Posterior cingulate gyrus (tissue), 11 donors: ENCODE results near the gene LNX2.

ENCODE experiments used
- DNase-seq, 10 donors: peaks; one replicate each; pipeline versions ENCODE4 v3.0.0 to v3.0.0-alpha.2; 2020 to 2021; ENCODE audit warnings: mixed read lengths in 3 of 10
- intact Hi-C: fragments of 100-400 bp; cut with DNase I; formaldehyde crosslinking; loops from one replicate; pipeline ENCODE4 v1.15.1; 2023

LNX2 gene

DNA sequence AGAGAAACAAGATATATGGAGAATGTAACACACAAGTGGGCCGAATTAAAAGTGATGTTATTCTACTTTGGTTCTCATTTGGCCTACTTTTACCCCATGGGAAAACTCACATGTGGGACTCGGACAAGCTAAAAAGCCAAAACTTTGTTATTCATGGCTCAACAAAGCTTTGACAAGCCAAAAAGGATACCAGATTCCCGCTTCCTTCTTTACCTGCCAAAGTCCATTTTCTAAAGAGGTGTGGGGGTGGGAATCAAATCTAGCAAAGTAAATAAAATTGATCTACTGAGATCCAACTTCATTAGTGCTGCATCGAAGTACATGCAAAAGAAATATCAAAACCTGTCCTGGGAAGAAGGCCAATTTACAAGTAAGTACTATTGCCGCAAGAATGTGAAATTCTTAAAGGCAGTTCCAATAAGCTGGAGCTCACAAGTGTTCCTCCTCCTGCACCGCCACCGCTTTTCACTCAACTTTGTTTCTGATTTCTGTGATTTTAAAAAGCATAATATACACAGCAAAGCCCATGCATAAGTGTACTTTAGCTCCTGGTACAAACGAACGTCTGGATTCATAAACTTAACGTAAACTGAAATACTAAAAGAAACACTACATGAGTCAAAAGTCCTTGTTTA is 1.1 kb downstream of the LNX2 start:
- DNase-seq = no peak
- intact Hi-C loops = no loop called here

DNA sequence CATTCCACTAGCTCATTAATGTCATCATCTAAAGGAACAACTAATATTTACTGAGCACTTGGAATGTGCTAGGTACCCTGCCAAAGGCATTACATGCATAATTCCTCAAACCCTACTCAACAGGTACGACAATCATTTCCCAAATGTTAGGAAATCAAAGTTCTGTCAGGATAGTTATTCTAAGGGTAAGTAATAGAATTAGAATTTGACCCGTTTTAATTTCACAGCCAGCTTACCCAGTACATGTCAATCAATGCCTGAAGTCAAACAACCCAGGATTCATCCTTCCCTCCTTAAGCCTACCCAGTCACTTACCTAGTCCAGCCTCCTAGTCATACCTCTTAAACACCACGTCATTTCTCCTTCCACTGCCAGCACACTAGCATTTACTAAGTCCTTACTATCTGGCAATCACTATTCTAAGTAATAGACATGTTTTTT is 2.4 kb downstream of the LNX2 start:
- intact Hi-C loops = no loop called here

DNA sequence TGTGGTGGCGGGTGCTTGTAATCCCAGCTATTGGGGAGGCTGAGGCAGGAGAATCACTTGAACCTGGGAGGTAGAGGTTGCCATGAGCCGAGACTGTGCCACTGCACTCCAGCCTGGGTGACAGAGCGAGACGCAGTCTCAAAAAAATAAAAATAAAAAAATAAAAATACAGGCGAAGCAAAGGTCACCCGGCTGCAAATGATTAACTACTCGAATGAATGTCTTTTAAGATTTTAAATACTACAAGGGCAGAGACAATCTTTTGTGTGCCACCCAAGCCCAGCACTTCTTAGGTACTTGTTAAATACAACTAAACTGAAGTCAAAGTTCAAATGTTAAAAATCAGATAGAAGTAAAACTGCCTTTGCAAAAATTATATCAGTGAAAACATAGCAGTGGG is 6.7 kb downstream of the LNX2 start:
- no peak for DNase-seq
- intact Hi-C loops = no loop called here

More for the DNA sequence above, 2.4 kb downstream of the LNX2 start:
- DNase-seq = no peak

DNA sequence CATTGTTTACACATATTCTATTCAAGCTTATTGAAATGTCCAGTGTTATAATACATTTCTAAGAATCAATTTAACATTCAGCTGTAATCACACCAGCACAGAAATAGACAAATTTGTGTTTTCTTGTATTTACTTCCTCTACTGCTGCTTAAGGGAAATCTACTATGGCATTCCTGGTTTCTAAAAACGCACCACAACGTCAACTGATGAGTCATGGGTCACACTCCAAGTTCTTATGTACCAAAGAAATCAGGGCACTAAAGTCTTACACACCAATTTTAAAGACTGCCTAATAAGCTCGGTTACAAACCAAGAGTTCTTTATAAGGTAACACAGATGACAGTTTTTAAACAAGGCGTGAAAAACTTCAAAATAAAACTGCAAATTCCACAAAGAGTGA is 13.2 kb downstream of the LNX2 start:
- DNase-seq = no peak

DNA sequence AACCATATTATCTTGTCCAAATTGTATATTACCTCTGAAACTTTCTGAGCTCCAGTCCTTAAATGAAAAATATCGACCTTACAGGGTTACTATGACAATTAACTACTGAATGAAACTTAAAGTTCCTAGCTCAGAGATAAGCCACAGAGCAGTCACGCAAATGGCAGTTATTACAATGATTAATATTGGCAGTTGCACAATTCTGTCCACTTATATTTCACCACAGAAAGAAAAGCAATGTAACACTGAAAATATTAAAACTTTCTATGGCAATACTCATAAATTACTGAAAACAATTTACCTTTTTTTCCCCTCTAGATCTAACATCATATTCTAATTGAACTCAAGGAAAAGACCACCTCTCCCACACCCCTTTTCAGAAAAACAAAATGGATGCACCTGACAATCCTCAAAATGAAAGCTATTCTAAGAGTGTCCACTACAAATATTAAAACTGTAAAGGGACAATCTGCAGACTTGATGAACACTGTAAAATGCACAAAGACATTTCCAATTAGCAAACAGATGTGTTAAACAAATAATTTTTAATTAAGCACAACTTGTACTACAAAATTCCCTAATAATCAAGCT is 14.6 kb downstream of the LNX2 start:
- intact Hi-C loops = no loop called here
- DNase-seq = no peak

More for the DNA sequence above, 13.2 kb downstream of the LNX2 start:
- intact Hi-C loops = no loop called here

DNA sequence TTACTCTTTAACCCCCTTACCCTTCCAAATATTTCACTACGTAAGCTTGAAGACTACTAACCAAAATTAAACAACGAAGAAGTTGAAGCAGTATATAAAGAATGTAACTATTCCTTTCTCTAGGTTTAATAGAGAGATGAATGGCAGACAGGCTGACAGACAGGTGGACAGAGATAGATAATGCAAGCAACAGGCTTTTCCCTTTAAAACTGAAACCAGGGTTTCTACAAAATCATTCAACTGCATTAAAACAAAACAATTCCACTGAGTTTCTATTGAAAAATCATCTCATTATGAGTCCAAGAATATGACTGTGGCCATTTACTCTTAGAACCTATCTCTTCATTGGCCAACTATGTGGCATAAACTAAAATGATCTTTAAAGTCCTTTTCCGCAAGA is 15.2 kb downstream of the LNX2 start:
- DNase-seq = no peak
- intact Hi-C loops = no loop called here

DNA sequence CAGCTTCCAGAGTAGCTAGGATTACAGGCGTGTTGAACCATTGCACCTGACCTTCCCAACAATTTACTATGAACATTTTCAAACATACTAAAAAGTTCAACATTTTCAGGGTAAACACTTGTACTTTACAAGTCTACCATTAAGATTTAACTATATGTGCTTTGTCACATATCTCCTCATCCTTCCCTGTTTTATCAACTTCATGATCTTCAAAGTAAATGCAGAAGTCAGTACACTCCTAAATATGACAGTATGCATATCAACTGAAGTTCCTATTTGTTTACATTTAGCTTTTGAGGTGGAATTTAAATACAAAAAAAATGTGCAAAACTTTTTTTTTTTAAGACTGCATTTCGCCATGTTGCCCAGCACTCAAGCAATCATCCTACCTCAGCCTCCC is 18.5 kb downstream of the LNX2 start:
- DNase-seq = no peak
- intact Hi-C loops = no loop called here

DNA sequence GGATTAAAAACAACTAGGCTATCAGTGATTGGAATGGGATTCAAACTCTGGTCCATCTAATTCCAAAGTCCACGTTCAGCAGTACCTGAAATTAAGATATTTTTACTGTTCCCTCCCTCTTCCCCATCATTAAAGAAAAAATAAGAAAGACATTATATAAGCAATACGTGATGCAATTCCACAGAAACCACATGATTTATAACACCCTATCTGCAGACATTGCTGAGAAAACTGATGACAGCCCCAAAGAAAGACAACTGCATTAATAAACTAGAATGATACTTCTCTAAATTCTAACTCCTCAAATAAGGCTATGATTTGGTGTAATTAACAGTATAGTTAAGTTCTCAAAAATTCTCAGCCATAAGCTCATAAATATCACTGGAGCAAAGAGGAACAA is 19.1 kb downstream of the LNX2 start:
- intact Hi-C loops = no loop called here
- DNase-seq = no peak

DNA sequence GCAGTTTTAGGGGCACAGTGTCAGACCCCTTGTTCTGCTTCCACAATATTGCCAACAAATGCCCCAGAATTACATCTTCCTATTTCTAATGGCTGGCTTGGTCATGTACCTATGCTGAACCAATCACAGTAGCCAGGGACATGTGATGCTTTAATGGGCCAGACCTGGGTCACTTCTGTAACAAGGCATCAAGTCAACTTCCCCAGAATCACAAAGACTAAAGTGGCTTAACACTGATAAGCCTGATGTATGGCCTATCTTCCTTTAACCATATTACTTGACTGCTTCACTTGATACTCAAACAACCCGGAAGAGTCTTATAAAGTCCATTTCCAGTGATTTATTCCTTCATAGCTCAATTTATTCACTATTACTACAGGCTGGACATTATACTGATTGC is 19.6 kb downstream of the LNX2 start:
- DNase-seq = no peak
- intact Hi-C loops = no loop called here

DNA sequence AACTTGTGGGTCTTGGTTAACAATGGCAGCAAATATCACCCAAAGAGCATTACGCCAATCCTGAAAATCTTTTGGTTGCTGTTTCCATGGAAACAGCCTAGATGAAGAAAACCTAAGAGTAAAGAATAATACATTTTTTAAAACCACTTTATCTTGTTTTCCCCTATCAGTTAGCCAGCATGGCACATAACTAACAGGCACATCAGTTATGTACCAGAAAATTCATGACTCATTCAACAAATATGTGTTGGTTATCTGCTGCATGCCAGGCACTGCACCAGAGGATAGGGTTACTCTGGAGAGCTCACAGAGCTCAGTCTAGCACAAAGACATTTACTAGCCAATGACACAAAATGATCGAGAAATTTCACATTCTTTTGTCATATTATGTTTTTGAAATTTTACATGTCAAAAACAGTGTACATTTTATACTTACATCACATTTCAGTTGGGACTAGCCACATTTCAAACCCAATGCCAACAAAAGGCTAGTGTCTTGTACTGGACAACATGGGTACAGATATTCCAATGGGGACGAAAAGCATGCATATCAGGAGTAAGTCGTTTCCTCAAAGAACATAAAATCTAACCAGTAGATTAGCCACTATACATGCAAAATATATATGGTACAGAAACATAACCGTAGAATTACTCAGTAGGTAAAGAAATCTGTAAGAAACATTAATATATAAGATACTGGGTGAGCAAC is 20.3 kb downstream of the LNX2 start:
- intact Hi-C loops = no loop called here
- no peak for DNase-seq

DNA sequence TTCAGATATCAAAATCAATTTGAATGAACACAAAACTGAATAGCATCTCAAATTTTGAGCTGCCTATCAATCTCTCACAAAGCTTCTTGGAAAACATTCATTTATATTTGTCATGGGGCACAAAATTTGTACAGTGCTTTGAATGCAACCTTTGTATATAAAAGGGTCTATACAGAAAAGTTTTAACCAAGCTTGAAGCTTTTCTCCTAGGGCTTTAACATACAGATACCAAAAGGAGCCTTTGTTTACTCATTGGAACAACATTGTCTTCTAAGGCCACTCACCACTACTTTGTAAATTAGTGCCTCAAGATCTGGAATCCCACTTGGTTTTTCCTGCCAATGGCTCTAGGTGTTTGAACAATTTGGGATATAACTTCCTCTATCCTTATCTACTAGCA is 21.2 kb downstream of the LNX2 start:
- intact Hi-C loops = no loop called here
- no peak for DNase-seq

DNA sequence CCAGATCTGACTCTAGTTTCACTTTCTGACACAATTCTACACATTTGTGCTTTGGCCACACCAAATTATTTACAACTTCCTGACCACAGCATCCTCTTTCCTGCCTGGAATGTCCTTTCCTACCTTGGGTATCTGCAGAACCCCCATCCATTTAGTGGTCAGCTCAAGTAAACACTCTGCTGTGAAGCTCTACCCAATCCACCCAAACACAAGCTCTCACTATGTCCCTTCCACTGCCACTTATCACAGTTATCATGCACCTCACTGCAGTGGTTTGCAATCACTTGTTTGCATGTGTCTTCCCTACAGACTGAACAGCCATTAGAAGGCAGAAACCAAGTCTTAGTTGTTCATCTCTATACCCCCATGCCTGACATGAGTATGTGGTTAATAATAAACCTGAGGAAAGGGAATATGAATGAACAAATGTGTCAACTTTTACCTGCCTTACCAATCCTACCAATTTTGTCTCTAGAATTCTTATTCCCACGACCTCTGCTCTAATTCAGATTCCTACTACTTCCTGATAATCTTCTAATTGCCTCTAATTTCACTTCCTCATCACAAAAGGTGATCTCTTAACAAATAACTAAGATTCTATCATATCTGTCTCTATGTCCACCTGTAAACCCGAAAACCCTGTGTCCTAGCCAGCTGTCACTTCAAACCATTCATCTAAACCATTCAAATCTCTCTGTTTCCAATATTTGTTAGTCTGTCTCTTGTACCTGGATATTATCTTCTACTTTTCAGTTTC is 25.1 kb downstream of the LNX2 start:
- intact Hi-C loops = no loop called here
- no peak for DNase-seq

DNA sequence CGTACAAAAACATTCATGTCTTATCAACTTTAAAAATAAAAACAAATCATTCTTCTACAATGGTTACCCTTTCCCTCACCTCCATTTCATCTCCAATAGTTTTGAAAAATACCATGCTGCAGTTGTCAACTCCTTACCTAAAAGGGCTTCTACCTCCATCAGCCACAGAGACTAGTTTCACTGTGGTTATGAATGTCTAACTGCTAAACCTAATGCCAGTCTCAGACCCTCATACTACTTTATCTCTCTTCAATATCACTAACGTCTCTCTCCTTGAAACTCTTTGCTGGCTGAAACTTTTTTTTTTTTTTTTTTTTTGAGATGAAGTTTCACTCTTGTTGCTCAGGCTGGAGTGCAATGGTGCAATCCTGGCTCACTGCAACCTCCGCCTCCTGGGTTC is 27.1 kb downstream of the LNX2 start:
- DNase-seq = no peak
- intact Hi-C loops = no loop called here

DNA sequence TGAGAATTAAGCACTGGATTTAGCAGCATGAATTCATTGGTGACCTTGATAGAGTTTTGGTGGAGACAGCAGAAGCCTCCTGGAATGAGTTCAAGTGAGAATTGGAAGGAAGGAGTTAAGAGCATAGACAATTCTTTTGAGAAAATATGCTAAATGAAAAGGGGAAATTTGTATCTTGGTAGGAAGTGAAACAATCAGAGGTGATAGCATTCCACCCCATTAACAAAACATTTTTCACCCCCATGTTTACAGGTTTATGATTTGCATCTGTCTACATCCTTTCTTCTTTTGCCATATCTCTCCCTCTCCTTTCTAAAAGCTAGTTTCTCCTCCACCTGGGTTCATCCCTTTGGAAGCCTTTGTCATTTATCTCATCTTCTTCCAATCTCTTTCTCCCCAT is 27.5 kb downstream of the LNX2 start:
- intact Hi-C loops = no loop called here
- DNase-seq = no peak

DNA sequence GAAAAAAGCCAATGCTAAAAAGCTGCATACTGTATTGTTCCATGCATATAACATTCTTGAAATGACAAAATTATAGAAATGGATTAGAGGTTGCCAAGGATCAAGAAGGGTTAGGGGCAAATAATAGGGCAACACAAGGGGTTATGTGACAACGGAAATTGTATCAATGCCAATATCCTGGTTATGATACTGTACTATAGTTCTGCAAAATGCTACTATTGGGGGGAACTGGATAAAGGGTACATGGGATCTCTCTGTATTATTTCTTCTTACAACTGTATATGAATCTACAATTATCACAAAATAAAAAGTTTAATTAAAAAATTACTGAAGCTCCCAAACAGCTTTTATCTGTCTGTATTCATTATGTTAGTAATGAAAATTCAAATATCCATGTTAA is 31.9 kb downstream of the LNX2 start:
- intact Hi-C loops = no loop called here
- no peak for DNase-seq

DNA sequence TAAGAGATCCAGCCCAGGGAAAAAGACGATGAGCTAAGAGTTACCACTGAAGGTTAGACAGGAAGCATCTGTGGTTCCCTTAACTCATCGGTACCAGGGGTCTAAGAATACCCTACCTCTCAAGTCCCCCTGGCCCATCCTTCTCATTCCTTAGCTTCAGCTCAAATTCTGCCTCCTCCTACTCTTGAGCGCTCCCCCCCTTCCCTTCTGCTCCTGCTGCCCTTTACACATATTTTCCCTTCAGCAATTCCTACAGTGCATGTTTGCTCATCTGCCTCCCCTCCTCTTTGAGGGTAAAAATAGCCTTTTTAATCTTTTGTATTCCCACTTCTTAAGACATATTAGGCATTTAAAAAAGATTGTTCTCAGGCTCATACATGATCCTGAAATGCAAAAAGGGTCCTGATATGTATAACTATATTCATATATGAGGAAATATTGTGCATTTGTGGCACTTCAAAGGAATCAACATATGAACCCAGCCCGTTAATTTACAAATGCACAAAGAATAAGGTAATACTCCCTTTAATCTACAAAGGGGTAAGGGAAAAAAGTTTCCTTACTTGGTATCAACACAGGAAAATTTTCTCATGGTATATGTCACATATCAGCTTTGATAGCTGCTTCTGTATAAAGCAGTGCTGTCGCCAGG is 33.1 kb downstream of the LNX2 start:
- no peak for DNase-seq
- intact Hi-C loops = no loop called here

DNA sequence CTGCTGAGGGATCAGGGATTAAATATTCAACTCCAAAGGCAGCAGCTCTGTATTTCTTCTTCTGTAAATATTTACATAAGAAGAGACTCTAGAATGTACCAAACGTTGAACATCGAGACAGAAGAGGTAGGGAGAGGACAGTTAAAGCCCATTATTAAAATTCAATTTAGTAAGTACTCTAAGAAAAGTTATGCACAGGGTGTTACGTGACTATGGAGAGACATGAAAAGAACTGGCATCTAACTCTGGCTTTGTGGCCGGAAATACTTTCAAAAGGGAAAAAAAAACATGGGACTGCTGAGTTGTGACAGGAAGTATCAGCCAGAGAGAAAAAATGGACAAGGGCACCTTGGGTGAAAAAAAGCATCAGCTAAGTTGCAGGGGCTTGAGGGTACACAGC is 36.7 kb downstream of the LNX2 start:
- intact Hi-C loops = no loop called here
- no peak for DNase-seq

DNA sequence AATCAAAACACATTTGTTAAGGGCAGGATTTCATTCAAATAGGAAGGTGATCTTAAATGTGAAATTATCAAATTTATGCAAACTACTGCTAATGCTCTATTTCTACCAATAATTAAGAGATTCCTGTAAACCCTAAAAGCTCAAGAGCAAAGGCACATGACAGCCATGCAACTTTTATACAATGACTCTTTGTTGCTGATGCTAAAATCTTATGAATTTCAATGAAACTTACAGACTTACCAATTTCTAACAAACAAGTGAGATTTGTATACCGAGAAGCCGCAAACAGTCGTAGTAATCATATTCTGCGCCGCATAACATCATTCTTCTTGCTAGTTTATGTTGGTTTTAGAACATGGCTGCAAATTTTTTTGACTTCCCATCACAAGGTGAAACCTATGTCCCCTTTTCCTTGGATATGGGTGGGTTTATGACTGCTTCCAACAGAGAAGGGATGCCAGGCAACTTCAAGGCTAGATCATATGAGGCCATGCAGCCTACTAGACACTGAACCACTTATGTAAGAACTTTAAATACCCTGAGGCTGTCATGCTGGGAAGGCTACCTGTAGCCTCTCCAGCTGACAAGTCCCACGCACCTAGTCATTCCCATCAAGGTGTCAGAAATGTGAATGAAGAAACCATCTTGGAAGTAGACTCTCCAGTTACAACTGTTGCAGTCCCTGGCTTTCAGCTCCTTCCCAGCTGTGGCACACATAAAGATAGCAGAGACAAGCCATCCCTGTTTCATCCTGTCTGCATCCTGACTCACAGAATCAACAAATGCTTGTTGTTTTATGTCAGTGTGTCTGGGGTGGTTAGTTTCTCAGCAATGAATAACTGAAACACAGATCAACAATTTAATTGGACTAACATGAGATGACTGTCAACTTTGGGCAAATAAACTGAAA is 42.0 kb downstream of the LNX2 start:
- intact Hi-C loops = no loop called here
- DNase-seq = no peak

DNA sequence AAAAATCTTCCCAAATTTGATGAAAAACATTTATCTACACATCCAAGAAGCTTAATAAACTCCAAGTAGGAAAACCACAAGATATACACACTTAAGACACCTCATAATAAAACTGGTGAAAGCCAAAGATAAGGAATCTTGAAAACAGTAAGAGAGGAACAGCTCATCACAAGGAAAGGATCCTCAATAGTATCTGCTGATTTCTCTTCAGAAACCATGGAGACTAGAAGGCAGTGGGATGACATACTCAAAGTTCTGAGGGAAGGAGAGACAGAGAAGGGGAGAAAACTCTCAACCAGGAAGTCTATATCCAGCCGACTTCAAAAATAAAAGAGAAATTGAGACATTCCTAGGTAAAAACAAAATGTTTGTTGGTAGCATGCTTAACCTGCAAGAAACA is 45.7 kb downstream of the LNX2 start:
- no peak for DNase-seq
- intact Hi-C loops = no loop called here

DNA sequence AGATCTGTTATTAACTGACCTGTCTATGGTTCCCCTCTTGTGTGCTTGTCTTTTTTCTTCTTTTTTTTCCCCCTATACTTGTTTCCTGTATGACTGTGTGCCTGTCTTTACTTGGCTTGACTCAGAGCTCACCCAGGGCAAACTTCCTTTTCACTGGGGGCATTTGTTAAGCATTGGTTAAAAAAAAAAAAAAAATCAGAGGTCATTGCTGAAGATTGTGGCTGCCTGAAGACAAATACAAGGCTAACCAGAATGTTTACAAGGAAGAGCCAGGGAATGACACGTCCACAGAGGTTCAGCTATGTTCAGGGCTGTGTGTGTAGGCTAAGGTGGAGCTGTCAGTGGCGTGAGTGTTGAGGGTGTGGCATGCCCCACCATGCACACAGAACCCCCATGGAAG is 47.1 kb downstream of the LNX2 start:
- DNase-seq = no peak
- intact Hi-C loops = no loop called here
